ENCODE measurements around the gene COA4. TPM values are rescaled to one million over a fixed set of nuclear protein-coding genes. Genes with fewer than 3 reads are reported as not detected.

COA4 gene
- total RNA-seq, 4 donors from 2014 or later, result 32.5 to 50.0 (median 36.7) TPM

- no peak for TF ChIP-seq CTCF (IDR thresholded peaks at IDR 0.05)
- TF ChIP-seq POLR2A (IDR thresholded peaks at IDR 0.05), result no peak
- H3K4me3 ChIP-seq (ENCODE audit: low read depth, poor library complexity, severe bottlenecking), result no peak overlapping the region
- intact Hi-C loops (cut with DNase I; ENCODE audit: low total_unique reads), result no loop called here
- no peak for DNase-seq (ENCODE audit: low spot score in 2 of 2)
- 96 to 97% methylated on average over 2 of the region's 2 CpGs for WGBS, 2 donors
Observed at GRCh38 chr11:73912026-73912425, 35.4 kb upstream of the COA4 start.

- WGBS, 2 donors, result 89 to 93% methylated on average over 4 of the region's 4 CpGs
- no peak for TF ChIP-seq CTCF (IDR thresholded peaks at IDR 0.05)
- TF ChIP-seq POLR2A (IDR thresholded peaks at IDR 0.05), result no peak
- no peak overlapping the region for H3K4me3 ChIP-seq (ENCODE audit: low read depth, poor library complexity, severe bottlenecking)
- no peak for DNase-seq (ENCODE audit: low spot score in 2 of 2)
- intact Hi-C loops (cut with DNase I; ENCODE audit: low total_unique reads), result no loop called here
Observed at GRCh38 chr11:73907191-73907590, 30.5 kb upstream of the COA4 start.

DNA sequence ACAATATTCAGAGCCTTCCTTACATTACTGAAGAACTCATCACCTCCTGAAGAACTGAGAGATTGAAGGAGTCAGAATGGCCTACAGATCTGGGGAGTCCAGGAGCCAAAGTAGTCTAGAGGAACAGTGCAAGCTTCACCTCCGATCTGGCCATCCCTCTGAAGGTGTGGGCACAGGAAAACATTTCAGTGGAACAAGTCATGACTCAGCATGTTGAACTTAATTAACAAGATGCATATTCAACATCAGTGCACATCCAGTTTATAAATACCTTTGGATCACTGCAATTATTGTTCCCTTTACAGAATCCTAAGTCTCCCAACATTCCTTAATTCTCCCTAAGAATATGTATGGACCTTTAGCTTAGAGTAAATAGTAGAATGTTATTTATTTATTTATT lies 25.7 kb upstream of the COA4 start:
- 57 to 76% methylated on average over 1 of the region's 1 CpG for WGBS, 2 donors
- intact Hi-C loops (cut with DNase I; ENCODE audit: low total_unique reads), result no loop called here
- H3K4me3 ChIP-seq (ENCODE audit: low read depth, poor library complexity, severe bottlenecking), result no peak overlapping the region
- no peak for TF ChIP-seq POLR2A (IDR thresholded peaks at IDR 0.05)
- no peak for TF ChIP-seq CTCF (IDR thresholded peaks at IDR 0.05)
- DNase-seq (ENCODE audit: low spot score in 2 of 2), result no peak

DNA sequence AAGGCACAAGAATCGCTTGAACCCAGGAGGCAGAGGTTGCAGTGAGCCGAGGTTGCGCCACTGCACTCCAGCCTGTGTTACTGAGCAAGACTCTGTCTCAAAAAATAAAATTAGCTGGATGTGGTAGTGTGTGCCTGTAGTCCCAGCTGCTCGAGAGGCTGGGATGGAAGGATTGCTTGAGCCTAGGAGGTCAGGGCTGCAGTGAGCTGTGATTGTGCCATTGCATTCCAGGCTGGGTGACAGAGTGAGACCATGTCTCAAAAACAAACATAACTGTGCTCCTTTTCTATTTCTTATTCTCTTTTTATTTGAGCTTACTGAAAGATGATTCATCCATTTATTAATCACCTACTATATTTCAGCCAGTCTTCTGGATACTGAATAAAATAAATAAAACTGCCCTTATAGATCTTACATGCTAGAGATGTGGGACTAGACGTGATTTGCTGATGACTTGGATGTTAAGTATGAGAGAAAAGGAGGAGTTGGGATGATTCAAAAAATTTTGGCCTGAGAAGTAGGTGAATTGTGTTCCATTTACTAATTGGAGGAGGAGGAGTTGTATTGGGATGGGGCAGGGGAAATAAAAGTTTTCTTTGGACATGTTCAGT lies 18.2 kb upstream of the COA4 start:
- no peak for DNase-seq (ENCODE audit: low spot score in 2 of 2)
- intact Hi-C loops (cut with DNase I; ENCODE audit: low total_unique reads), result no loop called here
- H3K4me3 ChIP-seq (ENCODE audit: low read depth, poor library complexity, severe bottlenecking), result no peak overlapping the region
- TF ChIP-seq CTCF (IDR thresholded peaks at IDR 0.05) (no peak), POLR2A (IDR thresholded peaks at IDR 0.05) (no peak)
- WGBS, 2 donors, result 91 to 96% methylated on average over 5 of the region's 5 CpGs

DNA sequence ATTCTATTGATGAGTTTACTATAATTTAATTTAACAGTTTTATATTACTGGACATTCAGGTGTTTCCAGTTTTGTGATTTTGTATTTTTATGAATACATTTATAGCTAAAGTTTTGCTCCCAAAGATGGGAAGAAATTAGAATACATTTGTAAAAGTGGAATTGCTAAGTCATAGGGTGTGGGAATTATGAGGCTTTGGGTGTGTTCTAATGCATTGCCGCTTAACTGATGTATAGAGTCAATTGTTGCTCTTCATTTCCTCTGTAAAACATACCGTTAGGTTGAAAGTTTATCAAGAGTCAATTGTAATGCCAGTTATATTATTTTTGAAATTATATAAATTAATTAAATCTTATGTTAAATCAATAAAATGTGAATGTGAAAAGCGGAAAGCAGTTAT lies 16.4 kb upstream of the COA4 start:
- TF ChIP-seq POLR2A (IDR thresholded peaks at IDR 0.05) (no peak), CTCF (IDR thresholded peaks at IDR 0.05) (no peak)
- intact Hi-C loops (cut with DNase I; ENCODE audit: low total_unique reads), result no loop called here
- 77 to 96% methylated on average over 3 of the region's 3 CpGs for WGBS, 2 donors
- no peak for DNase-seq (ENCODE audit: low spot score in 2 of 2)
- no peak overlapping the region for H3K4me3 ChIP-seq (ENCODE audit: low read depth, poor library complexity, severe bottlenecking)

GRCh38 chr11:73889536-73889935 lies 12.9 kb upstream of the COA4 start:
- intact Hi-C loops (cut with DNase I; ENCODE audit: low total_unique reads), result no loop called here
- DNase-seq (ENCODE audit: low spot score in 2 of 2), result no peak

More at GRCh38 chr11:73889536-73889935, 12.9 kb upstream of the COA4 start:
- 85 to 100% methylated on average over 1 of the region's 1 CpG for WGBS, 2 donors
- H3K4me3 ChIP-seq (ENCODE audit: low read depth, poor library complexity, severe bottlenecking), result no peak overlapping the region
- no peak for TF ChIP-seq CTCF (IDR thresholded peaks at IDR 0.05)
- no peak for TF ChIP-seq POLR2A (IDR thresholded peaks at IDR 0.05)

Data from lower leg skin (tissue), 4 donors.